HCT116 (cell line): ENCODE results near the gene KLHL40.

Experiments used
- SIN3A ChIP-seq: IDR thresholded peaks from 2 replicates; pipeline ENCODE4 v1.6.1; 2012; ENCODE audit warnings: low read depth
- YY1 ChIP-seq: IDR thresholded peaks from 2 replicates; pipeline ENCODE4 v1.6.1; 2011; ENCODE audit warnings: low read length, low read depth, moderate library complexity, mild to moderate bottlenecking; ENCODE audit not compliant: insufficient replicate concordance; ENCODE audit errors: extremely low read depth
- TF ChIP-seq, protein P1 (sequence below), 3 experiments: fragments of 200-600 bp in 1 of 3; sonication (generic) in 1 of 3; IDR thresholded peaks in 2 of 3; conservative IDR thresholded peaks in 1 of 3; 2 replicates each; pipeline ENCODE4 v1.5.1; 2012 to 2017; ENCODE audit warnings: low read depth in 2 of 3, low read length in 2 of 3, antibody characterized with exemption in 1 of 3, borderline replicate concordance in 1 of 3, control low read depth in 1 of 3, mild to moderate bottlenecking in 1 of 3, mixed read lengths in 1 of 3, mixed run types in 1 of 3, moderate library complexity in 1 of 3; ENCODE audit not compliant: insufficient read depth in 1 of 3
- TF ChIP-seq, protein P2 (sequence below): IDR thresholded peaks from 2 replicates; pipeline ENCODE4 v1.6.1; 2012

DNA sequence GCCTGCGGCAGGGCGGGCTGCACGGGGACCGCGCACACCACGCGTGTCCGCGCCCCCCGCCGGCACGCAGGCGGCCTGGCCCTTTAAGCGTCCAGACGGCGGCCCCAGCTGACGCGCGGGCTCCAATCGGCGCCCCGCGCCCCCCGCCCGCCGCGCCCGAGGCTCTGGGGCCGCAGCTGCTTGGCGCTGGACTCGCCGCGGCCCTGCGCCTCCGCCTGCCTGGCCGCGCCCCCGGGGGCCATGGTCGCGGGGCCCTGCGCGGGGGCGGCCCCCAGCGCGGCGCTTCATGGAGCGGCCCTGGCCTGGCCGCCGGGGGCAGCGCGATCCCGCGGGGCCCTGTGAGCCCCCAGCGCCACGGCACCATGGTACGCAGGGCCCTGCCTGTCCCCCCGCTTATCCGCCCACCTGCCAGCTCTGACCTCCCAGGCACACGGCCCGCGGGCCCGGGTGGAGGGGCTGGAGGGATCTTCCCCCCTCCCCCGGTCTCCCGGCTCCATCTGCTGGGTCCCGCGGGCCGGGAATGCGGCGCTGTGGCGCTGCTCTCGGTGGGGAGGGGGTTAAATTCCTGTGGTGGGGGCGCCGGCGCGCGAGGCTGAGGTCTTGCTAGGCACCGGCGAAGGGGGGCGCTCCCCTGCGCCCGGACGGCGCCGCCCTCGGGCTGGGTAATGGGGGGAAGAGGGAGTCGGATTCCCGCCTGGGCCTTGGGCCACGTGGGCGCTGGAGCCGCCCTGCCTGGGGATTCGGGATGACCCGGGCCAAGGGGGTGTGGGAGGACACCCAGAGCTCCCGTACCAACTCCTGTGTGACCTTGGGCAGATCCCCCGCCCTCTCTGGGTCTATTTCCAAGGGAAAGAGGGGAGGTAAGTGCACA is 30.8 kb upstream of the KLHL40 start:
- TF ChIP-seq, protein P1, sequence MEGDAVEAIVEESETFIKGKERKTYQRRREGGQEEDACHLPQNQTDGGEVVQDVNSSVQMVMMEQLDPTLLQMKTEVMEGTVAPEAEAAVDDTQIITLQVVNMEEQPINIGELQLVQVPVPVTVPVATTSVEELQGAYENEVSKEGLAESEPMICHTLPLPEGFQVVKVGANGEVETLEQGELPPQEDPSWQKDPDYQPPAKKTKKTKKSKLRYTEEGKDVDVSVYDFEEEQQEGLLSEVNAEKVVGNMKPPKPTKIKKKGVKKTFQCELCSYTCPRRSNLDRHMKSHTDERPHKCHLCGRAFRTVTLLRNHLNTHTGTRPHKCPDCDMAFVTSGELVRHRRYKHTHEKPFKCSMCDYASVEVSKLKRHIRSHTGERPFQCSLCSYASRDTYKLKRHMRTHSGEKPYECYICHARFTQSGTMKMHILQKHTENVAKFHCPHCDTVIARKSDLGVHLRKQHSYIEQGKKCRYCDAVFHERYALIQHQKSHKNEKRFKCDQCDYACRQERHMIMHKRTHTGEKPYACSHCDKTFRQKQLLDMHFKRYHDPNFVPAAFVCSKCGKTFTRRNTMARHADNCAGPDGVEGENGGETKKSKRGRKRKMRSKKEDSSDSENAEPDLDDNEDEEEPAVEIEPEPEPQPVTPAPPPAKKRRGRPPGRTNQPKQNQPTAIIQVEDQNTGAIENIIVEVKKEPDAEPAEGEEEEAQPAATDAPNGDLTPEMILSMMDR (IDR thresholded peaks at IDR 0.05 in 2 of 3, conservative IDR thresholded peaks at IDR 0.05 in 1 of 3; ENCODE audit: borderline replicate concordance in 1 of 3, insufficient read depth in 1 of 3, low read depth in 2 of 3, low read length in 2 of 3), result 0 out of 6 replicates have a peak, but pooled peaks of 1 of the 3 experiments have one; percentile 18
- TF ChIP-seq, protein P2, sequence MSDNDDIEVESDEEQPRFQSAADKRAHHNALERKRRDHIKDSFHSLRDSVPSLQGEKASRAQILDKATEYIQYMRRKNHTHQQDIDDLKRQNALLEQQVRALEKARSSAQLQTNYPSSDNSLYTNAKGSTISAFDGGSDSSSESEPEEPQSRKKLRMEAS, result no peak
- TF ChIP-seq YY1, result peak; percentile 32
- no peak for TF ChIP-seq SIN3A
